GM12874 (cell line): Measurements from ENCODE around the gene RNF144B.

ENCODE experiments used
- TF ChIP-seq, protein P1 (sequence below): IDR thresholded peaks from 2 replicates; pipeline ENCODE4 v1.5.1; 2011; ENCODE audit warnings: low read depth, mild to moderate bottlenecking, control low read depth, low read length, moderate library complexity; ENCODE audit not compliant: insufficient read depth

Gene RNF144B

GRCh38 chr6:18510644-18511033, 123.5 kb downstream of the RNF144B start:
- TF ChIP-seq, protein P1, sequence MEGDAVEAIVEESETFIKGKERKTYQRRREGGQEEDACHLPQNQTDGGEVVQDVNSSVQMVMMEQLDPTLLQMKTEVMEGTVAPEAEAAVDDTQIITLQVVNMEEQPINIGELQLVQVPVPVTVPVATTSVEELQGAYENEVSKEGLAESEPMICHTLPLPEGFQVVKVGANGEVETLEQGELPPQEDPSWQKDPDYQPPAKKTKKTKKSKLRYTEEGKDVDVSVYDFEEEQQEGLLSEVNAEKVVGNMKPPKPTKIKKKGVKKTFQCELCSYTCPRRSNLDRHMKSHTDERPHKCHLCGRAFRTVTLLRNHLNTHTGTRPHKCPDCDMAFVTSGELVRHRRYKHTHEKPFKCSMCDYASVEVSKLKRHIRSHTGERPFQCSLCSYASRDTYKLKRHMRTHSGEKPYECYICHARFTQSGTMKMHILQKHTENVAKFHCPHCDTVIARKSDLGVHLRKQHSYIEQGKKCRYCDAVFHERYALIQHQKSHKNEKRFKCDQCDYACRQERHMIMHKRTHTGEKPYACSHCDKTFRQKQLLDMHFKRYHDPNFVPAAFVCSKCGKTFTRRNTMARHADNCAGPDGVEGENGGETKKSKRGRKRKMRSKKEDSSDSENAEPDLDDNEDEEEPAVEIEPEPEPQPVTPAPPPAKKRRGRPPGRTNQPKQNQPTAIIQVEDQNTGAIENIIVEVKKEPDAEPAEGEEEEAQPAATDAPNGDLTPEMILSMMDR = no peak

- TF ChIP-seq, protein P1 = no peak
These were observed 124.1 kb downstream of the RNF144B start for GRCh38 chr6:18511211-18511610.

DNA sequence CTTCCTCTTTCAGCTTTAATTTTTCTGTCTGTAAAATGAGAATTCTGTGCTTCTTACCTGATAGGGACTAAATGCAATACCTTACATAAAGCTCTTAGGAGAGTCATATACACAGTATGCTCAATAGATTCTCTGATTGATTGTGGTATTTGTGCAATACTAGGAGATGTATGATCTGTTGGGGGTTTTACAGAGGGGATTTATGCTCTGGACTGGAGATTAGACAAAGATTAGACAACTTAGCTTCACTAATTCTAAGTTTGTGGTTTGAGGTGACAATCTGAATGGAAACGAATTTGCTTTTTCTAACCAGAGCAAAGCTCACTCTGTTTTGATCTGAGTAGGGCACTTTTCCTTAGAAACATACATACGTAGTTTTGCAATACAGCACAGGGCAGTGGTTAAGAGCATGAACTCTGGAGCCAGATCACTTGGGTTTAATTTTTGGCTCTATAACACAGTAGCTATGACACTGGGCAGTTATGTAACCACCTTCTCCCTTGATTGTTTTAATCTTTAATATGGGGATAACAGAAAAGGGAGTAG, 126.2 kb downstream of the RNF144B start:
- TF ChIP-seq, protein P1 = no peak

DNA sequence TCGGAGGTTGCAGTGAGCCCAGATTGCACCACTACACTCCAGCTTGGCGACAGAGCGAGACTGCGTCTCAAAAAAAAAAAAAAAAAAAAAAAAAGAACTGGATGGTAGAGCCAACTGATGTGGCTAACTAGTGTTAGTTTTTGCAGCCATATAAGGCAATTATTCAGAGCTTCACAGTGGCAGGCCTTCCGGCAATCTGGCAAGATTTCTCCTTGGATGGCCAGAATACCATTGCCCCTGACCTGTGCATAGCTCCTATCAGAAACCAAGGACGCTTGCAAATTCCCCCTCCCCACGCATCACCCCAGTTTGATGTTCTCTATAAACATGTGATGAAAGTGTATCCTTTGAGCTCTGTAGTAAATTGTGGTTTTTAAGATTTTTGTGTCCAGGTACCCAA, 127.0 kb downstream of the RNF144B start:
- TF ChIP-seq, protein P1 = no peak

- TF ChIP-seq, protein P1 = no peak
These were observed 128.6 kb downstream of the RNF144B start for GRCh38 chr6:18515767-18516166.
